Activated CD4-positive, alpha-beta T cell treated with anti-CD3 and anti-CD28 coated beads for 48 hours (primary cell): ENCODE data around the gene TUBD1.
A peak's percentile ranks its signal among the peaks of the same experiment; 100 is the strongest.
"Not testable (repeated sequence)": the region's sequence is repeated elsewhere in the genome, so short reads cannot be mapped to it uniquely, and the experiment has no call there.

Experiments used
- DNase-seq: peaks from one replicate; pipeline ENCODE4 v3.0.0-alpha.2; 2020

TUBD1 gene

DNA sequence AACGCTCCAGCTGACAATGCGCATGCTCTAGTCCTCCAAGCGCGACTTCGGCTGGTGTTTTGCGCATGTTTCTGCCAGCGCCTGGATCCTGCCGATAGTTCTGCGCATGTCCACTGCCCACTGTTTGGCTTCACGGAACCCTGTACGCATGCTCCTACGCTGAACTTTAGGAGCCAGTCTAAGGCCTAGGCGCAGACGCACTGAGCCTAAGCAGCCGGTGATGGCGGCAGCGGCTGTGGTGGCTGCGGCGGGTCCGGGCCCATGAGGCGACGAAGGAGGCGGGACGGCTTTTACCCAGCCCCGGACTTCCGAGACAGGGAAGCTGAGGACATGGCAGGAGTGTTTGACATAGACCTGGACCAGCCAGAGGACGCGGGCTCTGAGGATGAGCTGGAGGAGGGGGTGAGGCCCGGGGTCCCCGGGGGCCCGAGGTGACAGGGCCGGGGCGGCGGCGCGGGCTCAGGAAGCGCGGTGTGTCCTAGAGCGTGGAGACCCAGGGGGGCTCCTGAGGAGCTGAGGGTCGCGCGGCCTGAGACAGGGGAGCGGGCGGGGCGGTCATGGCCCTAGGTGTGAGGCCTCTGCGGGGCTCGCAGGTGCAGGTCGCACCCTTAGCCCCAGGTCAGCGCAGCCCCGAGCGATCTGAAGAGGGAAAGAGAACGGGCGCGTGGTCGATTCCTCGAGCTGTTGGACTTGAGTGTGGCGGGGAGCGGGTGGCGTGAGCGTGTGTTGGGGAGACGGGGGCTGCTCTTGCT is at the start of gene TUBD1, which contains the start of gene RPS6KB1:
TUBD1 (minus strand) TSS at position 20 of the 752 bp plus-strand sequence. CDS start 1,941 bp downstream, outside the sequence.
RPS6KB1 (plus strand) TSS at position 198 of the 752 bp plus-strand sequence; CDS start at position 262, 64 bp downstream.
- DNase-seq: peak; percentile 98

- DNase-seq: no peak
Measured at GRCh38 chr17:59941131-59941530, 48.4 kb upstream of the TUBD1 start.

- DNase-seq: peak; percentile 45
Measured at GRCh38 chr17:59940697-59941096, 48.0 kb upstream of the TUBD1 start.

DNA sequence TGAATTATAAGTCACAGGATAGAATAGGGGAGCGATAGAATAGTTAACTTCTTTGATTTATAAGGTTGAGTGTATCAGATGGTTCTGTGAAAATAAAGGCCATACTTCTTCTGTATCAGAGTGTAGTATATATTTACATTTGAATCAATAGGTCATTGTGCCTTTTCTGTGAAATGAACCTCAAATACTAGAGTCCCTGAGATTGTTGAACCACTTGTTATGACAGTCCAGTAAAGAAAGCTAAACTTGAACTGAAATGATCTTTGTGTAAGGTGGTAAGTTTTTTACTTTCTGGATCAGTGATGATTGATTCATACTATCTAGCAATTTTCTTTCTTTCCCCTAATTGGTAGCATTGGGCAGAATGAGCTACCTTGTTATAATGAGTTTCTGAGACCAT is 40.6 kb upstream of the TUBD1 start:
- DNase-seq: not testable (repeated sequence)

GRCh38 chr17:59930768-59931167 is 38.0 kb upstream of the TUBD1 start:
- DNase-seq: not testable (repeated sequence)

DNA sequence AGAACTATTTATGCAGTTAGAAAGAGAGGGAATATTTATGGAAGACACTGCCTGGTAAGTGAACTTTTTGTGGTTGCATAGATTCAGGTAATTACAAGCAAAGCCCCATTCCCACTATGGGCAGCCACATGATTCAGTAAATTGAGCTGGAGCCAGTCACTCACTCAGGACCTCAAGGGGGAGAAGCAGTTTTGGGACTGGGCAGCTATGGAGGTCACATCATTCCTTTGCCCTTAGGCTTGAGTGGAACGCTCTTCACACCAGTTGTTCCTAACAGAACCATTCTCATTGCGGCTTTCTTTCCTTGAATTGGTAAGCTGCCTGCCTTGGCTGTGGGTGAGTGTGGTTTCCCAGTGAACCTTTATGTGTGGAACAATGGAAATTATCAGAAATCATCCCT is 37.4 kb upstream of the TUBD1 start:
- not testable (repeated sequence) for DNase-seq

DNA sequence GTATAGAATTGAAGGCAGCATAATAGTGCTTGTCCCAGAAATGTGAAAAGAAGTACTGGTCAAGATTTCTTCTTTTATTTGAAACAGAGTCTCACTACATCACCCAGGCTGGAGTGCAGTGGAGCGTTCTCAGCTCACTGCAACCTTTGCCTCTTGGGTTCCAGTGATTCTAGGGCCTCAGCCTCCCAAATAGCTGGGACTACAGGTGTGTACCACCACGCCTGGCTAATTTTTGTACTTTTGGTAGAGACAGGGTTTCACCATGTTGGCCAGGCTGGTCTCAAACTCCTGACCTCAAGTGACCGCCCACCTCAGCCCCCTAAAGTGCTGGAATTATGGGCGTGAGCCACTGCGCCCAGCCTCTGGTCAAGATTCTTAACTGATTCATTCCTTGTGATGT is 27.9 kb upstream of the TUBD1 start:
- not testable (repeated sequence) for DNase-seq

GRCh38 chr17:59916446-59916845 is 23.7 kb upstream of the TUBD1 start:
- no peak for DNase-seq

DNA sequence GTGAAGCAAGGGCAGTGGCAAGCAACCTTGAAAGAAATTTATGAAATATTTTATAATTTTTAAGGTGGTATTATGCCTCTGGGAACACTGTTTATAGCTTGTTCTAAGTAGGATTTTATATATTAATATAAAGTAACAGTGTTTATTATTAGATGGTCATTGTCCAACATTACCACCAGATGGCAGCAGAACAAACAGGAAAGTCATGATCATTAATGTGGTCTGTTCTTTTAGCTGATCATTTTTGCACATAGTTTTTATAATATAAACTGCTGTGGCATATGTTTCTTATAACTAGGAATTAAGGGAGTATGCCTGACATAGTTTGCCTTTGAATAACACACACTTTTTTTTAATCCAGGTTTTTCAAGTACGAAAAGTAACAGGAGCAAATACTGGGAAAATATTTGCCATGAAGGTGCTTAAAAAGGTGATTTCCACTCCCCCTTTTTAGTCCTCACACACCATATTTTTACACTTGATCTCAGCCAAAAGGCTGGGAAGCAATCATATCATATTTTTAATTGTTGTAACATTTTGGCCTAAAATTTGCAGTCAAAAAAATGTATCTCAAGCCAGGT is 21.6 kb upstream of the TUBD1 start:
- DNase-seq: no peak

DNA sequence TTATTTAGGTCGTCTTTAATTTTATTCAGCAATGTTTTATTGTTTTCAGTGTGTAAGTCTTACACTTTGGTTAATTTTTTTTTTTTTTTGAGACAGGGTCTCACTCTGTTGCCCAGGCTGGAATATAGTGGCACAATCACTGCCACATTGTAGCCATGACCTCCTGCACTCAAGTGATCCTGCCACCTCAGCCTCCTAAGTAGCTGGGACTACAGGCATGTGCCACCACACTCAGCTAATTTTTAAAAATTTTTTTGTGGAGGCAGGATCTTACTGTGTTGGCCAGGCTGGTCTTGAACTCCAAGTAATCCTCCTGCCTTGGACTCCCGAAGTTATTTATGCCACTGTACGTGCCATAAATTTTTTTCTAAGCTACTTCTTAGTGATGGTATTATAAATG is 14.7 kb upstream of the TUBD1 start:
- no peak for DNase-seq

GRCh38 chr17:59903455-59903854 is 10.7 kb upstream of the TUBD1 start:
- no peak for DNase-seq

- DNase-seq: no peak
Measured at GRCh38 chr17:59901604-59902003, 8.9 kb upstream of the TUBD1 start.

DNA sequence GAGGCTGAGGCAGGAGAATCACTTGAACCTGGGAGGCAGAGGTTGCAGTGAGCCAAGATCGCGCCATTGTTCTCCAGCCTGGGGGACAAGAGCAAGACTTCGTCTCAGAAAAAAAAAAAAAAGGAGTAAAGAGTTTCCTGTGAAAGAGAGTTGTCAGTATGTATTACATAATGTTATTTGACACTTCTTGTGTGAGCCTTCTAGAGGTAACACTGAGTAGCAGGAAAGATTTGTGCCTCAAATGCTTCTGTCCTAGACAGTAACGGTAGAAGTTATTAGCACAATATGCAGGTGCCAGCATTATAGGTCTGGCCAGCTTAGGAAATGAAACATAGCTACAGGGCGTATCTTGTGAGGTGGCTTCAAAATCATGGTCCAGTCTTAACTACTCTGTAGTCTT is 6.4 kb upstream of the TUBD1 start:
- no peak for DNase-seq

- DNase-seq: no peak
Measured at GRCh38 chr17:59897090-59897489, 4.3 kb upstream of the TUBD1 start.

DNA sequence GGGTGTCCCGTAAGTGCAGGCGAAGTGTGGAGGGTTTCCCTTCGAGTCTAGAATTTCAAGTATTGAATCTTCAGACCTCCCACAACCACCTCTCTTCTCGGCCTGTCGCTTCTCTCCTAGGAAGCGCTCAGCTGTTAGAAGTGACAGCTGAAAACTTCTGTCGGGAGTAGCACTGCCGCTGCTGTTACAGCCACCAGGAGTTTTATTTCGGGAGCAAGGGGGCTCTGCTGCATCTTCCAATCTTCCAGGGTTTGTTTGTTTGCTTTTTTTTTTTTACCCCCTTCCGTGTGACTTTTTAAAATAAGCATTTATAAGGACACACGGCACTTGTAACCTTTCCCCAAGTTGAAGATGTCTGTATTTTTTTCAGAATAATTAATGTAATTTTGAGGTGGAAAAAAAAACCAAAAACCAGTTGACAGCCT is 945 bp upstream of the TUBD1 start:
- DNase-seq: no peak

- DNase-seq: no peak
Measured at GRCh38 chr17:59892251-59892923, 356 bp downstream of the TUBD1 start.

DNA sequence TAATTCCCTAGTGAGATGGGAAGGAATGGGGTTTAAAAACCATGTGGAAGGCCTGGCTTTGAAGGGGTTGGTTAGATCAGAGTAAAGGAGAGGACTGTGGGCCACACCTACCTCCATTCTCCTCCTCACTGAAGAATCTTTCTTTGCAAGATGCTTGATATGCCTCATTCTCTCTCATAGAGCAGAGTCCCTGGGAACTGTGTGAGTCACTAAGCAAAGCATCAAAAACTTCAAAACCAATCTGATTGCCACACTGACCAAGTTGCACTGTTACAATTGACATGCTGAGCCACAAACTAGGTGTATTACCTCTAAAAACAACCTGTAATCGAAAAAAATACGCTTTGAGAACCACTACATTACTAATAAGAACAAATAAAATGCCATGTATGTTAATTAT is 2.0 kb downstream of the TUBD1 start:
- DNase-seq: peak; percentile 15

DNA sequence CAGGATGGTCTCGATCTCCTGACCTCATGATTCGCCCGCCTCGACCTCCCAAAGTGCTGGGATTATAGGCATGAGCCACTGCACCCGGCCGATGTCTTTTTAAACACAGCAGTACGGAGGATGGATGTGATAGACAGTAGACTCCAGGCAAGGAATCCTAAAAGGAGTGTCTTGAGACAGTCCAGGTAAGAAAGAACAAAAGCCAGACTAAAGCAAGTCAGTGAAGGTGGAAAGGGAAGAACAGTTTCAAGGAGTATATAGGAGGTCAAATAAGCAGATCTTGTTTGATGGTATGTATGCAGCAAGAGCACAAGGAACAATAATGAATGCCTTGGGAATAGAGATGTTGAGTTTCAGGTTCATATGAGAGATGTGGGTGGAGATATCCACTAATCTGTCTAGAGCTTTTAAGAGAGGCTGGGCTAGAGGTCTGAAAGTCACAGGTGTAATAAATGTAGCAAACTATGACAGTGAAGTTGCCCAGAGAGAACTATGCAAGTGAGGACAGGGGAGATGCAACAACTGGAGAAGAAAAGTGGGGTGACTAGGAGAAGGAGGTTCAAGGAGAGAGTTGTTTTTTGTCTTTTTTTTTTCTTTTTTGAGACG is 4.5 kb downstream of the TUBD1 start:
- DNase-seq: no peak

DNA sequence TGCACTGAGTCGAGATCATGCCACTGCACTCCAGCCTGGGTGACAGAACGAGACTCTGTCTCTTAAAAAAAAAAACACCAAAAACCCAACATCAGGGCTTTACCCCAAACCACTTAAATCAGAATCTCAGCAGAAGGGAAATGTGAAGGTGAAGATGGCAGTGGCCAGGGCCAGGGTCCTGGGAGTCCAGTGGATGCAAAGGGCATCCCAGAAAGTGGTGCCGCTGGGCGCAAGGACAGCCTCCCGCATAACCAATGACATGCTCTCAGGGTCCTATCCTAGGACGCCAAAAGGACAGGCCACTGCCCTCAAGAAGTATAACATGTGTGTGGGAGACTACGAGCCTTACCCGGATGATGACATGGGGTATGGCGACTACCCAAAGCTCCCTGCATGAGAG is 7.9 kb downstream of the TUBD1 start:
- no peak for DNase-seq

DNA sequence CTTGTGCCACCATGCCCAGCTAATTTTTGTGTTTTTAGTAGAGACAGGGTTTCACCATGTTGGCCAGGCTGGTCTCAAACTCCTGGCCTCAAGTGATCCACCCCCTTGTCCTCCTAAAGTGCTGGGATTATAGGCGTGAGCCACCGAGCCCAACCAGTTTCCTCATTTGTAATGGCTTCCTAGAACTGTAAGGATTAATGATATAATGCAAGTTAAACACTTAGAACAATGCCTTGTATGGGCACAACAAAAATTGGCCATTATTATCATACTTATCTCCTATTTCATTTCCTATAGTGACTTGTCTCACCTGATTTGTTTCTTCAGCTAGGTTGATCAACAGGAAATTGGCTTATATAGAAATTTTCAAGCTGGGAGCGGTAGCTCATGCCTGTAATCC is 14.1 kb downstream of the TUBD1 start:
- DNase-seq: no peak

DNA sequence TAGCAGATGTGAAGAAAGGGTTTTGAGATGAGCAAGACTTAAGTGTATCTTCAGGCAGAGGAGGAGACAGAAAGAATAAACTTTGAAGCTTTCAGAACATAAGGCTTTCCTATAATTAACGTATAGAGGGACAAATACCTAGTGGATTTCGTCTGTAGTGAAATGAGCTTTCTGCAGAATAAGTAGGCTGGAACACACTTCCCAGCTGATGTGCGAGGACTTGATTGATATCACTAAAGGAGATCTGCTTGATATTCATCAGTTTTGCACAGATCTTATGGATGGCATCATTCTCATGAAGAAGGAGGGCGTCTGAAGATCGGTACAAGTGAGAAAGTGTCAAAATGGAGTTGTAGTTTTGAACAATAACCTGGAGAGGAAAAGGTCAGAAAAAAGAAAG is 14.8 kb downstream of the TUBD1 start:
- no peak for DNase-seq

DNA sequence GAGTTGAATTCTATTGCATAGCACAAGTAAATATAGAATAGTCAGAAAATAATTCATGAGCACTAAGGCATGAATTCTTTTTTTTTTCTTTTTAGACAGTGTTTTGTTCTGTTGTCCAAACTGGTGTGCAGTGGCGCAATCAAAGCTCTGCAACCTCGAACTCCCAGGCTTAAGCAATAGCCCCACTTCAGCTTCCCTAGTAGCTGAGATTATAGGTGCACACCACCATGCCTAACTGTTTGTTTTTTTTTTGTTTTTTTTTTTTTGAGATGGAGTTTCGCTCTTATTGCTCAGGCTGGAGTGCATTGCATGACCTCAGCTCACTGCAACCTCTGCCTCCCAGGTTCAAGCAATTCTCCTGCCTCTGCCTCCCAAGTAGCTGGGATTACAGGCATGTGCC is 16.6 kb downstream of the TUBD1 start:
- no peak for DNase-seq

- DNase-seq: no peak
Measured at GRCh38 chr17:59874376-59874775, 18.4 kb downstream of the TUBD1 start.

DNA sequence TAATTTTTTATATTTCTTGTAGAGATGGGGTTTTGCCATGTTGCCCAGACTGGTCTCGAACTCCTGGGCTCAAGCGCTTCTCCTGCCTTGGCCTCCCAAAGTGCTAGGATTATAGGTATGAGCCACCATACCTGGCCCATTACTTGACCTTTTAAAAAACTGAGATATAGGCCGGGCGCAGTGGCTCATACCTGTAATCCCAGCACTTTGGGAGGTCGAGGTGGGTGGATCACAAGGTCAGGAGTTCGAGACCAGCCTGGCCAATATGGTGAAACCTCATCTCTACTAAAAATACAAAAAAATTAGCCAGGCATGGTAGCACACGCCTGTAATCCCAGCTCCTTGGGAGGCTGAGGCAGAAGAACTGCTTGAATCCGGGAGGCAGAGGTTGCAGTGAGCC is 19.3 kb downstream of the TUBD1 start:
- not testable (repeated sequence) for DNase-seq
